DOHH2 (cell line): ENCODE results near the gene MAPK12.

Experiments used
- CTCF ChIP-seq: fragments of 200-600 bp; sonication (generic); IDR thresholded peaks from one replicate; pipeline ENCODE4 v1.5.1; 2014; ENCODE audit warnings: antibody characterized with exemption, mild to moderate bottlenecking, low read depth, low read length; ENCODE audit not compliant: poor library complexity, severe bottlenecking
- EZH2phosphoT487 ChIP-seq: fragments of 200-600 bp; sonication (generic); IDR thresholded peaks from 2 replicates; pipeline ENCODE4 v1.6.1; 2017; ENCODE audit warnings: borderline replicate concordance, mild to moderate bottlenecking, antibody characterized with exemption, low read length, moderate library complexity, mixed read lengths

- TF ChIP-seq CTCF = no peak
- TF ChIP-seq EZH2phosphoT487 = no peak
Measured at GRCh38 chr22:50258361-50259292, 2.9 kb downstream of the MAPK12 start.
